ENCODE measurements around the gene GNAS-AS1.

The GNAS-AS1 gene

GRCh38 chr20:58778760-58779159, 71.9 kb downstream of the GNAS-AS1 start:
- DNase-seq (ENCODE audit: low read depth): no peak

GRCh38 chr20:58777657-58778056, 73.0 kb downstream of the GNAS-AS1 start:
- no peak for DNase-seq (ENCODE audit: low read depth)

GRCh38 chr20:58776109-58776508, 74.6 kb downstream of the GNAS-AS1 start:
- DNase-seq (ENCODE audit: low read depth): no peak

- no peak for DNase-seq (ENCODE audit: low read depth)
Measured at GRCh38 chr20:58775371-58775770, 75.3 kb downstream of the GNAS-AS1 start.

GRCh38 chr20:58774667-58775263, 75.9 kb downstream of the GNAS-AS1 start:
- DNase-seq (ENCODE audit: low read depth): no peak

GRCh38 chr20:58774214-58774613, 76.5 kb downstream of the GNAS-AS1 start:
- no peak for DNase-seq (ENCODE audit: low read depth)

GRCh38 chr20:58772786-58773185, 77.9 kb downstream of the GNAS-AS1 start:
- no peak for DNase-seq (ENCODE audit: low read depth)
